GM12864 (cell line): ENCODE results near the gene SRPRA.
A peak's percentile ranks its signal among the peaks of the same experiment; 100 is the strongest.
"Not testable (repeated sequence)": the region's sequence is repeated elsewhere in the genome, so short reads cannot be mapped to it uniquely, and the experiment has no call there.

Experiments used
- DNase-seq: peaks from one replicate; pipeline ENCODE4 v3.0.0-alpha.2; 2011; ENCODE audit warnings: low read depth
- H3K4me3 ChIP-seq: 2 replicates; pipeline ENCODE4 v1.5.1; 2011; ENCODE audit warnings: mild to moderate bottlenecking, low read depth, low read length, control low read depth
- TF ChIP-seq, protein P1 (sequence below): IDR thresholded peaks from 2 replicates; pipeline ENCODE4 v1.5.1; 2011; ENCODE audit warnings: low read depth, mild to moderate bottlenecking, moderate library complexity, low read length, control low read depth, inconsistent platforms; ENCODE audit errors: missing control alignments

SRPRA gene

DNA sequence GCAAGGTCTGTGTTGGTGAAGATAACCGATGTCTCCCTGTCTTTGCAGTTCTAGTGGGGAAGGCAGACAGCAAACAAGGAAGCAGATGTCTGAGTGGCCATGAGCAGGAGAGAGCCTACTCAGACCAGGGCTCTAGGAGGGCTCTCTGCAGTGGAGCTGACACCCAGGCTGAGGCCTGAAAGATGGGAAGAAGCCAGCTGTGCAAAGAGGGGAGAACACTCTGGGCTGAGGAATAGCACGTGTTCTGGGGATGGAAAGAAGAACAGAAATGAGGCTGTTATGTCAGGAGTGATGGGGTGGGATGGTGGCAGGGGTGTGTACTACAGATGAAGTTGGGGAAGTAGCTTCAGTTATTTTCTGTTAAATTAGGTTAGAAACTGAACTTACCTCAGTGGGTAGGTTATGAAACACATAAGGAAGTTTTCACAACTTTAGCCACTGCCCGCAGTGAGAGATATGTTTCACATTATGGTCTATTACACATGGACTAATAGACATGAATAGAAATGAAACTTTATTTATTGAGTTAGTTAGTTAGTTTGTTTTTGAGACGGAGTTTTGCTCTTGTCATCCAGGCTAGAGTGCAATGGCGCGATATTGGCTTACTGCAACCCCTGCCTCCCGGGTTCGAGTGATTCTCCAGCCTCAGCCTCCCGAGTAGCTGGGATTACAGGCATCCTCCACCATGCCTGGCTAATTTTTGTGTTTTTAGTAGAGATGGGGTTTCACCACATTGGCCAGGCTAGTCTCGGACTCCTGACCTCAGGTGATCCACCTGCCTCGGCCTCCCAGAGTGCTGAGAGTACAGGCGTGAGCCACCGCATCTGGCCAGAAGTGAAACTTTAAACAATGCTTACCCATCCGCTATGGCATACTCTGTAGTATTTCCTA is 43.0 kb upstream of the SRPRA start:
- no peak for DNase-seq
- TF ChIP-seq, protein P1, sequence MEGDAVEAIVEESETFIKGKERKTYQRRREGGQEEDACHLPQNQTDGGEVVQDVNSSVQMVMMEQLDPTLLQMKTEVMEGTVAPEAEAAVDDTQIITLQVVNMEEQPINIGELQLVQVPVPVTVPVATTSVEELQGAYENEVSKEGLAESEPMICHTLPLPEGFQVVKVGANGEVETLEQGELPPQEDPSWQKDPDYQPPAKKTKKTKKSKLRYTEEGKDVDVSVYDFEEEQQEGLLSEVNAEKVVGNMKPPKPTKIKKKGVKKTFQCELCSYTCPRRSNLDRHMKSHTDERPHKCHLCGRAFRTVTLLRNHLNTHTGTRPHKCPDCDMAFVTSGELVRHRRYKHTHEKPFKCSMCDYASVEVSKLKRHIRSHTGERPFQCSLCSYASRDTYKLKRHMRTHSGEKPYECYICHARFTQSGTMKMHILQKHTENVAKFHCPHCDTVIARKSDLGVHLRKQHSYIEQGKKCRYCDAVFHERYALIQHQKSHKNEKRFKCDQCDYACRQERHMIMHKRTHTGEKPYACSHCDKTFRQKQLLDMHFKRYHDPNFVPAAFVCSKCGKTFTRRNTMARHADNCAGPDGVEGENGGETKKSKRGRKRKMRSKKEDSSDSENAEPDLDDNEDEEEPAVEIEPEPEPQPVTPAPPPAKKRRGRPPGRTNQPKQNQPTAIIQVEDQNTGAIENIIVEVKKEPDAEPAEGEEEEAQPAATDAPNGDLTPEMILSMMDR, result peak; percentile 23
- no peak overlapping the region for H3K4me3 ChIP-seq

DNA sequence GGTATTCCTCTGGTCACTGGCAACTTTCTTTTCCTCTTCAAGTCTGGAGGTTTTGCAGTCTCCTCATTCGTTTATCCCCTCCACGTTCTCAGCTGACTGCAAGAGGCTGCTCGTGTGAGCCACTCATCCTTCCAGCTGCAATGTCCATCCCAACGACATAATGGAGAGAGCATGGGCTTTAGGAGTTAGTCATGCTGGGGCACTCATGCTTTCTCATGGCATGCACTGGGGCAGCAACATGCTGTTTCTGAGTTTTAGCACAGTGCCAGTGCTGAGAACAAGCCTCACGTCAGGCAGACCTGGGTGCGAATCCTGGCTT is 42.3 kb upstream of the SRPRA start:
- TF ChIP-seq, protein P1, result no peak
- no peak overlapping the region for H3K4me3 ChIP-seq
- DNase-seq, result no peak

DNA sequence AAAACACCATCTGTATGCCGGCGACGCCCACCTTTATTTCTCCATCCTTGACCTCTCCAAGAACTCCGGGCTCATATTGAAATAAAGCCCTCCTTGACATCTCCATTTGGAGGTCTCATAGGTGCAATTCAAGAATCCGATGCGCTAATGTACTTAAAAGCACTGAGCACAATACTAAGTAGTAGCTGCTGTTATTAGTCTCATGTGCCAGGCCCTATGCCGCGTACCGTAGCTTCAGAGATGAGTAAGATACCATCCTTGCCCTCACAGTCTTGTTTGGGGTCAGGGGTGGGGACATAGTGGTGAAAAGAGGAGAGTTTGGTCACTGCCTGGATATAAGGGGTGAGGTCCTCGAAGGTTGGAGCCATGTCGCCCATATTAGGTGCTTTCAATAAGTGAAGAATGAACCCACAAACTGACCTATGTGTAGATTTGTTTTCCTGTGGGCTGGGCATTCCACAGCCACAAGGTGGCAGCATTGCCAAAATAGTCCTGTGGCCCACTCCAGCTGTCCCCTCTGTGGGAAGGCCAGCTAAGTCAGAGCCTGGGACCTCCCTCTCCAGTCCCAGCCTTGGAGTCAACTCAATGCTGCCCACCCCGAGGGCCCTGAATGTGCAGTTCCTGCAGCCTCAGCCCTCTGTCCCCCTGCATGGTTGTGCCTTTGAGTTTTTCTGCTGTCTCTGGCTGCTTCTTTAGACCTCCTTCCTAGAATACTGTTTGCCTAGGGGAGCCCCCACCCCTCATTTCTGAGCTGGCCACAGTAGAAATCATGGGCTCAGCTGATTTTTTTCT is 41.7 kb upstream of the SRPRA start:
- no peak overlapping the region for H3K4me3 ChIP-seq
- DNase-seq, result no peak
- TF ChIP-seq, protein P1, result peak; percentile 88

DNA sequence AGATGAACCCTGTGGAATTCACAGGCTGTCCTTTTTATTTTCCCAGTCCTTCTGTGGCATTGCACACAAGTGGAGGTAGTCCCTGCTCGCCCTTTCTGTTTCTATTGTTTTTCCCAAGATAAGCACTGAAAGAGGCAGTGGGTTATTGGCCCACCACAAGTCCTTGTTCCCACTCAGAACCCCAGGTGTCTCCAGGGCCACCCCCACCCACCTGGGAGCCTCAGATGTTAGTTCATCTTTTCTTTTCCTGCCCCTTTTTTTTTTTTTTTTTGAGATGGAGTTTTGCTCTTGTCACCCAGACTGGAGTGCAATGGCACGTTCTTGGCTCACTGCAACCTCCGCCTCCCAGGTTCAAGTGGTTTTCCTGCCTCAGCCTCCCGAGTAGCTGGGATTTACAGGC is 40.1 kb upstream of the SRPRA start:
- not testable (repeated sequence) for H3K4me3 ChIP-seq, DNase-seq

DNA sequence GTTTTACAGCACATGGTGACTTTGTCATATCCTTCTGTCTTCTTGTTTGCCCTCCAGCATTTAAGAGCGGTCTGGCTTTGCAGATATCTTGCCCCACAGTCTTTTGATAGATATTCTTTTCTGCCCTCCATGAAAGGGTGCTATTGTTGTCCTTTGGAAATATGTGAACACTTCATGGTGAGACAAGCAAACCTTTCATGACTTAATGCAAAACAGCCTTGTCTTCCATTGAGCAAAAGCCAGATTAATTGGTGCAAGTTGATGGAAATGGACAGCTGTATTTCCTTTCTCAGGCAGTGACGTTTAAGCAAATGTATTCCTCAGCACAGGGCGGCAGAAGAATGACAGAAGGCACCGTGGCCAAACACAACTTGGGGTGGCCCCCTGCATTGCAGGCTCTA is 39.6 kb upstream of the SRPRA start:
- H3K4me3 ChIP-seq, result no peak overlapping the region
- no peak for DNase-seq
- TF ChIP-seq, protein P1, result no peak

DNA sequence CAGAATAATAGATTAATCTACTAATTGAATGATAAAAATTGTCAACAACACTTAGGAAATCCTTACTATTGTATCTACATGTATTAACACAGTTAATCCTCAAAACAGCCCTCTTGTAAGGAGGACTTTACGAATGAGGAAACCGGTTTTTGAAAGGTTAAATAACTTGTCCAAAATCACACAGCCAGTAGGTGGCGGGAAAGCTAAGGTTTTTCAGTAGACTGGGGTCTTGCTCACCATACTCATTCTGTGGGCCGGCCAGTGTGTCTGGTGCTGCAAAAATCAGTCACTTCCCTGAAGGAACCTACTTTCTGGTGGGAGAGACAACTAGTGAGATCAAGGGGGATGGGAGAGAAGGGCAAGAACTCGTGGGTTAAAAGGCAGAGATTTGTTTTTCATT is 39.0 kb upstream of the SRPRA start:
- DNase-seq, result no peak
- H3K4me3 ChIP-seq, result no peak overlapping the region
- TF ChIP-seq, protein P1, result peak; percentile 35

DNA sequence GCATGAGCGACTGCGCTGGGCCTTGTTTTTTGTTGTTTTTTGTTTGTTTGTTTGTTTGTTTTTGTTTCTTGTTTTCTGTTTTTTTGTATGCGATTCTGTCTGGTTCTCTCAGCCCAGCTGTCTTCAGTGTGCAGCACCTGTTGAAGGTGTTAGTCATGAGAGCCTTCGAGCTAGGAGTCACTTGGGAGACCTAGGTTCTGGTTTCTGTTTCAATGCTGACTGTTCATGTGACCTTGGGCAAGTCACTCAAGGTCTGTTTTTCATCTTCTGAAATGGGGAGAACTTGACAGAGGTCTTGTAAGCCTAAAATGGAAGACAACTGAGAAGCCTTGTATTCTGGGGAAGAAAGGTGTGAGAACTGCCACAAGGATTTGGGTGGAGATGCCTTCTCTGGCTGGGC is 37.0 kb upstream of the SRPRA start:
- TF ChIP-seq, protein P1, result no peak
- DNase-seq, result peak; percentile 83
- no peak overlapping the region for H3K4me3 ChIP-seq
